ENCODE data around the gene OLFML2B.

Gene OLFML2B

GRCh38 chr1:161989108-161989507 is 34.6 kb downstream of the OLFML2B start:
- no peak for TF ChIP-seq CTCF (IDR thresholded peaks at IDR 0.05; ENCODE audit: extremely low read depth, insufficient read depth, missing control alignments)
- DNase-seq (ENCODE audit: low spot score) = no peak
- in situ Hi-C loops (cut with MboI; ENCODE audit: low pct_unique_long_range_greater_than_20kb, low sequenced_read_pairs, unreplicated experiment) = no loop called here

- in situ Hi-C loops (cut with MboI; ENCODE audit: low pct_unique_long_range_greater_than_20kb, low sequenced_read_pairs, unreplicated experiment) = no loop called here
- no peak for DNase-seq (ENCODE audit: low spot score)
- TF ChIP-seq CTCF (IDR thresholded peaks at IDR 0.05; ENCODE audit: extremely low read depth, insufficient read depth, missing control alignments) = no peak
Observed at GRCh38 chr1:161988413-161988812, 35.3 kb downstream of the OLFML2B start.

- no peak for TF ChIP-seq CTCF (IDR thresholded peaks at IDR 0.05; ENCODE audit: extremely low read depth, insufficient read depth, missing control alignments)
- no peak for DNase-seq (ENCODE audit: low spot score)
- in situ Hi-C loops (cut with MboI; ENCODE audit: low pct_unique_long_range_greater_than_20kb, low sequenced_read_pairs, unreplicated experiment) = no loop called here
Observed at GRCh38 chr1:161987872-161988271, 35.8 kb downstream of the OLFML2B start.

GRCh38 chr1:161987303-161987702 is 36.4 kb downstream of the OLFML2B start:
- in situ Hi-C loops (cut with MboI; ENCODE audit: low pct_unique_long_range_greater_than_20kb, low sequenced_read_pairs, unreplicated experiment) = no loop called here
- no peak for TF ChIP-seq CTCF (IDR thresholded peaks at IDR 0.05; ENCODE audit: extremely low read depth, insufficient read depth, missing control alignments)
- no peak for DNase-seq (ENCODE audit: low spot score)

GRCh38 chr1:161986328-161986727 is 37.3 kb downstream of the OLFML2B start:
- TF ChIP-seq CTCF (IDR thresholded peaks at IDR 0.05; ENCODE audit: extremely low read depth, insufficient read depth, missing control alignments) = no peak
- DNase-seq (ENCODE audit: low spot score) = no peak
- in situ Hi-C loops (cut with MboI; ENCODE audit: low pct_unique_long_range_greater_than_20kb, low sequenced_read_pairs, unreplicated experiment) = no loop called here

GRCh38 chr1:161985301-161985822 is 38.3 kb downstream of the OLFML2B start:
- in situ Hi-C loops (cut with MboI; ENCODE audit: low pct_unique_long_range_greater_than_20kb, low sequenced_read_pairs, unreplicated experiment) = no loop called here
- no peak for DNase-seq (ENCODE audit: low spot score)
- no peak for TF ChIP-seq CTCF (IDR thresholded peaks at IDR 0.05; ENCODE audit: extremely low read depth, insufficient read depth, missing control alignments)

- in situ Hi-C loops (cut with MboI; ENCODE audit: low pct_unique_long_range_greater_than_20kb, low sequenced_read_pairs, unreplicated experiment) = no loop called here
- no peak for DNase-seq (ENCODE audit: low spot score)
- no peak for TF ChIP-seq CTCF (IDR thresholded peaks at IDR 0.05; ENCODE audit: extremely low read depth, insufficient read depth, missing control alignments)
Observed at GRCh38 chr1:161983725-161984124, 39.9 kb downstream of the OLFML2B start.

All from GM13977 (cell line).